GM12878 (cell line): ENCODE data around the gene ABCD3. TPM values are rescaled to one million over a fixed set of nuclear protein-coding genes. Genes with fewer than 3 reads are reported as not detected.

Experiments
- CBX3 ChIP-seq: fragments of 200-600 bp; sonication (generic); IDR thresholded peaks from 2 replicates; pipeline ENCODE4 v1.6.1; 2016; ENCODE audit warnings: low read depth, borderline replicate concordance
- JUNB ChIP-seq: IDR thresholded peaks from 2 replicates; pipeline ENCODE4 v1.6.1; 2016; ENCODE audit warnings: antibody characterized with exemption, mild to moderate bottlenecking
- NR2C2 ChIP-seq: IDR thresholded peaks from 2 replicates; pipeline ENCODE4 v1.6.1; 2011; ENCODE audit warnings: borderline replicate concordance, low read depth; ENCODE audit not compliant: control insufficient read depth, insufficient read length
- NRF1 ChIP-seq: conservative IDR thresholded peaks from 2 replicates; pipeline ENCODE4 v1.6.1; 2011; ENCODE audit warnings: mild to moderate bottlenecking, low read depth, low read length, improper control_type of control experiment
- RELA ChIP-seq: fragments of 450-650 bp; IDR thresholded peaks from 2 replicates; pipeline ENCODE4 v1.8.0; 2014; ENCODE audit warnings: borderline replicate concordance; ENCODE audit not compliant: partially characterized antibody
- SREBF1 ChIP-seq: IDR thresholded peaks from 2 replicates; pipeline ENCODE4 v1.6.1; 2012; ENCODE audit warnings: mild to moderate bottlenecking, low read length
- SREBF2 ChIP-seq: IDR thresholded peaks from 2 replicates; pipeline ENCODE4 v1.6.1; 2012; ENCODE audit warnings: mild to moderate bottlenecking, low read length
- TCF7 ChIP-seq: IDR thresholded peaks from 2 replicates; pipeline ENCODE4 v1.6.1; 2014; ENCODE audit warnings: antibody characterized with exemption, borderline replicate concordance
- polyA plus RNA-seq, 11 experiments: library from polyadenylated mRNA; depleted of rRNA in 4 of 11; unstranded in 6 of 11; stranded (reverse) in 5 of 11; fragments of >200 nt; fragmentation: Nextera tagmentation in 4 of 11; fragmentation: Illumina TruSeq in 1 of 11; extraction: Ambion mirVana in 4 of 11; extraction: Trizol in 1 of 11; gene quantifications; 1 replicate in 1 of 11; 2 replicates in 10 of 11; pipeline versions ENCODE4 v1.2.1 to v1.2.3, GENCODE V29; 2011 to 2016; ENCODE audit warnings: inconsistent platforms in 2 of 11, missing spikeins in 2 of 11, low read depth in 1 of 11
- total RNA-seq, 4 experiments: library from RNA; depleted of rRNA in 3 of 4; stranded (reverse); fragments of >200 nt in 3 of 4; fragmentation: Illumina TruSeq in 1 of 4; extraction: Trizol in 1 of 4; gene quantifications; 2 replicates each; pipeline versions ENCODE4 v1.2.1 to v1.2.3, GENCODE V29; 2013 to 2021
- TF ChIP-seq, protein P1 (sequence below): fragments of 450-650 bp; IDR thresholded peaks from 2 replicates; pipeline ENCODE4 v1.6.1; 2018; ENCODE audit warnings: mild to moderate bottlenecking, low read depth, moderate library complexity; ENCODE audit not compliant: partially characterized antibody
- TF ChIP-seq, protein P2 (sequence below): fragments of 450-650 bp; IDR thresholded peaks from 2 replicates; pipeline ENCODE4 v1.6.1; 2016; ENCODE audit warnings: mild to moderate bottlenecking

Gene ABCD3
- total and polyA plus RNA-seq, 10 of the 15 experiments (the other 5 are each of a cell fraction or from before 2014, with no cell fraction given): 15.1 to 40.2 (median 24.1) TPM

- TF ChIP-seq CBX3 (no peak), JUNB (no peak), SREBF1 (no peak), RELA (no peak), NR2C2 (no peak), SREBF2 (no peak), NRF1 (no peak), TCF7 (no peak)
- TF ChIP-seq, protein P1, sequence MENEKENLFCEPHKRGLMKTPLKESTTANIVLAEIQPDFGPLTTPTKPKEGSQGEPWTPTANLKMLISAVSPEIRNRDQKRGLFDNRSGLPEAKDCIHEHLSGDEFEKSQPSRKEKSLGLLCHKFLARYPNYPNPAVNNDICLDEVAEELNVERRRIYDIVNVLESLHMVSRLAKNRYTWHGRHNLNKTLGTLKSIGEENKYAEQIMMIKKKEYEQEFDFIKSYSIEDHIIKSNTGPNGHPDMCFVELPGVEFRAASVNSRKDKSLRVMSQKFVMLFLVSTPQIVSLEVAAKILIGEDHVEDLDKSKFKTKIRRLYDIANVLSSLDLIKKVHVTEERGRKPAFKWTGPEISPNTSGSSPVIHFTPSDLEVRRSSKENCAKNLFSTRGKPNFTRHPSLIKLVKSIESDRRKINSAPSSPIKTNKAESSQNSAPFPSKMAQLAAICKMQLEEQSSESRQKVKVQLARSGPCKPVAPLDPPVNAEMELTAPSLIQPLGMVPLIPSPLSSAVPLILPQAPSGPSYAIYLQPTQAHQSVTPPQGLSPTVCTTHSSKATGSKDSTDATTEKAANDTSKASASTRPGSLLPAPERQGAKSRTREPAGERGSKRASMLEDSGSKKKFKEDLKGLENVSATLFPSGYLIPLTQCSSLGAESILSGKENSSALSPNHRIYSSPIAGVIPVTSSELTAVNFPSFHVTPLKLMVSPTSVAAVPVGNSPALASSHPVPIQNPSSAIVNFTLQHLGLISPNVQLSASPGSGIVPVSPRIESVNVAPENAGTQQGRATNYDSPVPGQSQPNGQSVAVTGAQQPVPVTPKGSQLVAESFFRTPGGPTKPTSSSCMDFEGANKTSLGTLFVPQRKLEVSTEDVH: no peak
- TF ChIP-seq, protein P2, sequence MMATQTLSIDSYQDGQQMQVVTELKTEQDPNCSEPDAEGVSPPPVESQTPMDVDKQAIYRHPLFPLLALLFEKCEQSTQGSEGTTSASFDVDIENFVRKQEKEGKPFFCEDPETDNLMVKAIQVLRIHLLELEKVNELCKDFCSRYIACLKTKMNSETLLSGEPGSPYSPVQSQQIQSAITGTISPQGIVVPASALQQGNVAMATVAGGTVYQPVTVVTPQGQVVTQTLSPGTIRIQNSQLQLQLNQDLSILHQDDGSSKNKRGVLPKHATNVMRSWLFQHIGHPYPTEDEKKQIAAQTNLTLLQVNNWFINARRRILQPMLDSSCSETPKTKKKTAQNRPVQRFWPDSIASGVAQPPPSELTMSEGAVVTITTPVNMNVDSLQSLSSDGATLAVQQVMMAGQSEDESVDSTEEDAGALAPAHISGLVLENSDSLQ: no peak
These were observed 131.5 kb downstream of the ABCD3 start (continued) for GRCh38 chr1:94549706-94550105.
